Measurements from ENCODE around the gene RBMS3. TPM values are rescaled to one million over a fixed set of nuclear protein-coding genes. Genes with fewer than 3 reads are reported as not detected.

Gene RBMS3
- total RNA-seq, 1 donor from 2014 or later: 65.1 TPM

DNA sequence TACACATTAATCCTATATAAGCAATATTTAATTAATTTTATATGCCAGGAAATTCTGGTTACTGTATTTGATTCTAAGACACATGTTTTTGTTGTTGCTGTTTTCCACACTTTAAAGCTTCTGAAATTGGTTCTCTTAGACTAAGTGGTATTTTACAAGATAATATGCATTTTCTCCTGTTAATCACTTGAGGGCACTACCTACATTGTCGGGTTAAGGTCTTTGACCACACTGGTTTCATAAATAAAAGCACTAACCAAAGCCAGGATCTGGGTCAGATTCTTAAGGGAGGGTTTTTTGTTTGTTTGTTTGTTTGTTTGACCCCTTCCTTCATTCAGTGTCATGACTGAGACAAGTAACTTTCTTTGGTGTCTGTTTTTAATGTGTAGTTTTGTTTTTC, 590.2 kb downstream of the RBMS3 start:
- TF ChIP-seq, protein P1, sequence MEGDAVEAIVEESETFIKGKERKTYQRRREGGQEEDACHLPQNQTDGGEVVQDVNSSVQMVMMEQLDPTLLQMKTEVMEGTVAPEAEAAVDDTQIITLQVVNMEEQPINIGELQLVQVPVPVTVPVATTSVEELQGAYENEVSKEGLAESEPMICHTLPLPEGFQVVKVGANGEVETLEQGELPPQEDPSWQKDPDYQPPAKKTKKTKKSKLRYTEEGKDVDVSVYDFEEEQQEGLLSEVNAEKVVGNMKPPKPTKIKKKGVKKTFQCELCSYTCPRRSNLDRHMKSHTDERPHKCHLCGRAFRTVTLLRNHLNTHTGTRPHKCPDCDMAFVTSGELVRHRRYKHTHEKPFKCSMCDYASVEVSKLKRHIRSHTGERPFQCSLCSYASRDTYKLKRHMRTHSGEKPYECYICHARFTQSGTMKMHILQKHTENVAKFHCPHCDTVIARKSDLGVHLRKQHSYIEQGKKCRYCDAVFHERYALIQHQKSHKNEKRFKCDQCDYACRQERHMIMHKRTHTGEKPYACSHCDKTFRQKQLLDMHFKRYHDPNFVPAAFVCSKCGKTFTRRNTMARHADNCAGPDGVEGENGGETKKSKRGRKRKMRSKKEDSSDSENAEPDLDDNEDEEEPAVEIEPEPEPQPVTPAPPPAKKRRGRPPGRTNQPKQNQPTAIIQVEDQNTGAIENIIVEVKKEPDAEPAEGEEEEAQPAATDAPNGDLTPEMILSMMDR (IDR thresholded peaks at IDR 0.05; ENCODE audit: partially characterized antibody, unreplicated experiment): no peak
- H3K4me3 Mint-ChIP-seq (ENCODE audit: unreplicated experiment): no peak overlapping the region
- H3K27me3 Mint-ChIP-seq (ENCODE audit: unreplicated experiment): no peaks in the 10 kb centered on the region
- no peaks in the 10 kb centered on the region for H3K4me1 Mint-ChIP-seq (ENCODE audit: low read depth, unreplicated experiment)
- H3K36me3 Mint-ChIP-seq (ENCODE audit: unreplicated experiment): no peaks in the 10 kb centered on the region
- no peak for DNase-seq
- H3K9me3 Mint-ChIP-seq (ENCODE audit: unreplicated experiment): no peaks in the 10 kb centered on the region
- no peak overlapping the region for H3K27ac Mint-ChIP-seq (ENCODE audit: unreplicated experiment)

GRCh38 chr3:29880809-29881208, 599.9 kb downstream of the RBMS3 start:
- no peaks in the 10 kb centered on the region for H3K36me3 Mint-ChIP-seq (ENCODE audit: unreplicated experiment)
- H3K9me3 Mint-ChIP-seq (ENCODE audit: unreplicated experiment): no peaks in the 10 kb centered on the region
- H3K27ac Mint-ChIP-seq (ENCODE audit: unreplicated experiment): no peak overlapping the region
- DNase-seq: no peak
- no peaks in the 10 kb centered on the region for H3K27me3 Mint-ChIP-seq (ENCODE audit: unreplicated experiment)
- TF ChIP-seq, protein P1 (IDR thresholded peaks at IDR 0.05; ENCODE audit: partially characterized antibody, unreplicated experiment): no peak
- no peak overlapping the region for H3K4me3 Mint-ChIP-seq (ENCODE audit: unreplicated experiment)
- H3K4me1 Mint-ChIP-seq (ENCODE audit: low read depth, unreplicated experiment): peaks cover 4% of the 10 kb centered on the region

DNA sequence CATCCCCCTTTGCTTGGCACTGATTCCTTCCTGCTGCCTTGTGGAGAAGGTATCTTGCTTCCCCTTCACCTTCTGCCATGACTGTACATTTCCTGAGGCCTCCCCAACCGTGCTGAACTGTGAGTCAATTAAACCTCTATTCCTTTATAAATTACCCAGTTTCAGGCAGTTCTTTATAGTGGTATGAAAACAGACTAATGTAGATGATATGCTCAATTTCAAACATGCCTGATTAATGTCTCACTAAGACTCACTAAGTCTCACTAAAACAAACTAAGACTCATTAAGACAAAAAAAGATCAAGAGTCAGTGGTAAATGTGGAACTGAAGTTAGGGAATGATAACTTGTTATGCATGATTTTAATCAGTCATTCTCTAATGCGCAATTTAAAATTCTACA, 606.6 kb downstream of the RBMS3 start:
- Mint-ChIP-seq H3K27me3 (ENCODE audit: unreplicated experiment) (no peaks in the 10 kb centered on the region), H3K4me3 (ENCODE audit: unreplicated experiment) (no peak overlapping the region), H3K27ac (ENCODE audit: unreplicated experiment) (no peak overlapping the region), H3K9me3 (ENCODE audit: unreplicated experiment) (peaks cover 1% of the 10 kb centered on the region), H3K4me1 (ENCODE audit: low read depth, unreplicated experiment) (peaks cover 9% of the 10 kb centered on the region), H3K36me3 (ENCODE audit: unreplicated experiment) (no peaks in the 10 kb centered on the region)
- DNase-seq: no peak
- TF ChIP-seq, protein P1 (IDR thresholded peaks at IDR 0.05; ENCODE audit: partially characterized antibody, unreplicated experiment): no peak

DNA sequence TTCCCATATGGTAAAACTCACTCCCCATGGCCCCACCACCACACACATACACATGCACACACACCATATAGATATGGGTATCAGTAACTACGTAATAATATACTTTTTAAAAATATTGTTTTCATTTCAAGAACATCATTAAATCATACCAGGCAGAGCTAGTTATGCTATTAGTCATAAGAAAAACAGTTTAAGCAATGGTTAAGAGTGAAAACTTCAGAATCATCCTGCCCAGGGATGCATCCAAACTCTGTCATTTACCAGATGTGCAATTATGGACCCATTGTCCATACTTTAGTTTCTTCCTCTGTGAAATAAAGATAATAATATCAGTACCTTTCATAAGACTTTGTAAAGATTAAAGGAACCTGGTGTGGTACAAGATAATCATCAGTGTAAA, 608.3 kb downstream of the RBMS3 start:
- TF ChIP-seq, protein P1 (IDR thresholded peaks at IDR 0.05; ENCODE audit: partially characterized antibody, unreplicated experiment): no peak
- H3K4me1 Mint-ChIP-seq (ENCODE audit: low read depth, unreplicated experiment): peaks cover 7% of the 10 kb centered on the region
- no peak for DNase-seq
- no peaks in the 10 kb centered on the region for H3K27me3 Mint-ChIP-seq (ENCODE audit: unreplicated experiment)
- peaks cover 1% of the 10 kb centered on the region for H3K9me3 Mint-ChIP-seq (ENCODE audit: unreplicated experiment)
- no peak overlapping the region for H3K27ac Mint-ChIP-seq (ENCODE audit: unreplicated experiment)
- no peak overlapping the region for H3K4me3 Mint-ChIP-seq (ENCODE audit: unreplicated experiment)
- H3K36me3 Mint-ChIP-seq (ENCODE audit: unreplicated experiment): no peaks in the 10 kb centered on the region

- no peak for DNase-seq
- Mint-ChIP-seq H3K4me3 (ENCODE audit: unreplicated experiment) (no peak overlapping the region), H3K9me3 (ENCODE audit: unreplicated experiment) (peaks cover 1% of the 10 kb centered on the region), H3K4me1 (ENCODE audit: low read depth, unreplicated experiment) (peaks cover 5% of the 10 kb centered on the region), H3K27me3 (ENCODE audit: unreplicated experiment) (no peaks in the 10 kb centered on the region), H3K27ac (ENCODE audit: unreplicated experiment) (no peak overlapping the region), H3K36me3 (ENCODE audit: unreplicated experiment) (no peaks in the 10 kb centered on the region)
- TF ChIP-seq, protein P1 (IDR thresholded peaks at IDR 0.05; ENCODE audit: partially characterized antibody, unreplicated experiment): no peak
These were observed 609.9 kb downstream of the RBMS3 start for GRCh38 chr3:29890801-29891200.
